ENCODE measurements around the gene TFCP2L1. TPM values are rescaled to one million over a fixed set of nuclear protein-coding genes. Genes with fewer than 3 reads are reported as not detected.

The TFCP2L1 gene
- total RNA-seq, 2 experiments from 2014 or later = 0.17 to 0.30 TPM

DNA sequence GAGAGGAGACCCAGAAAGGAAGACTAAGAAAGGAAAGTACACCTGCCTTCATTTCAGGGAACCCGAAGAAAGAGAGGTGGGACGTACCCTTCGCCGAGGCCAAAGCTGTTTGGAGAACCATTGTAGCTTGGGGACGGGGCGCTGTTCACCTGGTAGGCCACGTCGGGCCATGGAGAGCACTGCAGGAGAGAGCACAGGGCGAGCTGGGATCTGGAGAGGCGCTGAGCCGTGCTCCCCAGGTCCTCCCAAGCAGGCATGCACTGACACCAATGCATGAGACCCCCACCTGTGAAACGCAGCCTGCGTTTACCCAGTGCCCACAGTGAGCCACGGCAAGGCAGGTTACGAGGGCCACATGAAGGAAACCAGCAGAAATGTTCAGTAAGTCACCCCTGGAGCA is 45.5 kb downstream of the TFCP2L1 start:
- Histone ChIP-seq H3K27me3 (ENCODE audit: control insufficient read depth in 1 of 2, insufficient read depth in 2 of 2, low read length in 2 of 2) (peaks cover 0 to 2% of the 10 kb centered on the region in 2 experiments), H3K4me1 (ENCODE audit: insufficient read depth, low read length) (no peaks in the 10 kb centered on the region), H3K27ac (ENCODE audit: low read depth in 1 of 2, low read length in 2 of 2) (no peak overlapping the region), H3K36me3 (ENCODE audit: insufficient read depth, low read length) (no peaks in the 10 kb centered on the region), H3K4me3 (ENCODE audit: low read length) (no peak overlapping the region), H3K9me3 (ENCODE audit: control insufficient read depth in 1 of 2, insufficient read depth in 1 of 2, low read length in 2 of 2) (peaks cover 0 to 13% of the 10 kb centered on the region in 2 experiments)
- ChIA-PET POLR2A (no interaction called here), CTCF (no interaction called here)
- Mint-ChIP-seq H3K4me1 (ENCODE audit: low read depth) (no peaks in the 10 kb centered on the region), H3K27ac (no peak overlapping the region), H3K9me3 (no peaks in the 10 kb centered on the region), H3K4me3 (no peak overlapping the region), H3K27me3 (no peaks in the 10 kb centered on the region), H3K36me3 (ENCODE audit: low read depth) (no peaks in the 10 kb centered on the region)
- TF ChIP-seq, protein P1, sequence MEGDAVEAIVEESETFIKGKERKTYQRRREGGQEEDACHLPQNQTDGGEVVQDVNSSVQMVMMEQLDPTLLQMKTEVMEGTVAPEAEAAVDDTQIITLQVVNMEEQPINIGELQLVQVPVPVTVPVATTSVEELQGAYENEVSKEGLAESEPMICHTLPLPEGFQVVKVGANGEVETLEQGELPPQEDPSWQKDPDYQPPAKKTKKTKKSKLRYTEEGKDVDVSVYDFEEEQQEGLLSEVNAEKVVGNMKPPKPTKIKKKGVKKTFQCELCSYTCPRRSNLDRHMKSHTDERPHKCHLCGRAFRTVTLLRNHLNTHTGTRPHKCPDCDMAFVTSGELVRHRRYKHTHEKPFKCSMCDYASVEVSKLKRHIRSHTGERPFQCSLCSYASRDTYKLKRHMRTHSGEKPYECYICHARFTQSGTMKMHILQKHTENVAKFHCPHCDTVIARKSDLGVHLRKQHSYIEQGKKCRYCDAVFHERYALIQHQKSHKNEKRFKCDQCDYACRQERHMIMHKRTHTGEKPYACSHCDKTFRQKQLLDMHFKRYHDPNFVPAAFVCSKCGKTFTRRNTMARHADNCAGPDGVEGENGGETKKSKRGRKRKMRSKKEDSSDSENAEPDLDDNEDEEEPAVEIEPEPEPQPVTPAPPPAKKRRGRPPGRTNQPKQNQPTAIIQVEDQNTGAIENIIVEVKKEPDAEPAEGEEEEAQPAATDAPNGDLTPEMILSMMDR (IDR thresholded peaks at IDR 0.05) = no peak
- DNase-seq (no peak), ATAC-seq (ENCODE audit: poor library complexity) (no peak)
- intact Hi-C loops (cut with DNase I, micrococcal nuclease) = no loop called here

DNA sequence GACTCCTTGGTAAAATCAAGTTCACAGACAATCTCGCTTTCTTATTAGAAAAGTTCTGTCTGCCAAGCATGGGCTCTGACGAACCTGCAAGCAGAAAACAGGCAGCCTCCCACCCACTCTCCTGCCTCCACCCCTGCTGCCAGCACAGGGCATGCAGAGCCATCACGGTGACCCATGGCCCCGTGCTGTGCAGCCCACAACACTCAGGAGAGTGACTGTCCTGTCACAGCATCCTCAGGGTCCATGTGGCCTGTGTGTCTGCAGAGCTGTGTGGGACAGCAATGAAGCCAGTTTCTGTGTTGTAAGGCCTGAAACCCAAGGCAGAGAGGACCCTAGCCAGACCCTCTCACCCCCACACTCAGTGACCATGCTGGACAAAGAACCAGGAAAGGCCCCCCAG is 46.2 kb downstream of the TFCP2L1 start:
- no peaks in the 10 kb centered on the region for H3K27me3 Mint-ChIP-seq
- intact Hi-C loops (cut with DNase I, micrococcal nuclease) = no loop called here
- ChIA-PET CTCF (no interaction called here), POLR2A (no interaction called here)
- Histone ChIP-seq H3K9me3 (ENCODE audit: control insufficient read depth in 1 of 2, insufficient read depth in 1 of 2, low read length in 2 of 2) (peaks cover 0 to 13% of the 10 kb centered on the region in 2 experiments), H3K4me3 (ENCODE audit: low read length) (no peak overlapping the region), H3K27ac (ENCODE audit: low read depth in 1 of 2, low read length in 2 of 2) (no peak overlapping the region), H3K36me3 (ENCODE audit: insufficient read depth, low read length) (no peaks in the 10 kb centered on the region), H3K27me3 (ENCODE audit: control insufficient read depth in 1 of 2, insufficient read depth in 2 of 2, low read length in 2 of 2) (peaks cover 0 to 2% of the 10 kb centered on the region in 2 experiments), H3K4me1 (ENCODE audit: insufficient read depth, low read length) (no peaks in the 10 kb centered on the region)
- no peak overlapping the region for H3K4me3 Mint-ChIP-seq
- ATAC-seq (ENCODE audit: poor library complexity) (no peak), DNase-seq (no peak)
- H3K27ac Mint-ChIP-seq = no peak overlapping the region
- H3K4me1 Mint-ChIP-seq (ENCODE audit: low read depth) = no peaks in the 10 kb centered on the region
- H3K36me3 Mint-ChIP-seq (ENCODE audit: low read depth) = no peaks in the 10 kb centered on the region
- no peaks in the 10 kb centered on the region for H3K9me3 Mint-ChIP-seq
- TF ChIP-seq, protein P1 (IDR thresholded peaks at IDR 0.05) = no peak

DNA sequence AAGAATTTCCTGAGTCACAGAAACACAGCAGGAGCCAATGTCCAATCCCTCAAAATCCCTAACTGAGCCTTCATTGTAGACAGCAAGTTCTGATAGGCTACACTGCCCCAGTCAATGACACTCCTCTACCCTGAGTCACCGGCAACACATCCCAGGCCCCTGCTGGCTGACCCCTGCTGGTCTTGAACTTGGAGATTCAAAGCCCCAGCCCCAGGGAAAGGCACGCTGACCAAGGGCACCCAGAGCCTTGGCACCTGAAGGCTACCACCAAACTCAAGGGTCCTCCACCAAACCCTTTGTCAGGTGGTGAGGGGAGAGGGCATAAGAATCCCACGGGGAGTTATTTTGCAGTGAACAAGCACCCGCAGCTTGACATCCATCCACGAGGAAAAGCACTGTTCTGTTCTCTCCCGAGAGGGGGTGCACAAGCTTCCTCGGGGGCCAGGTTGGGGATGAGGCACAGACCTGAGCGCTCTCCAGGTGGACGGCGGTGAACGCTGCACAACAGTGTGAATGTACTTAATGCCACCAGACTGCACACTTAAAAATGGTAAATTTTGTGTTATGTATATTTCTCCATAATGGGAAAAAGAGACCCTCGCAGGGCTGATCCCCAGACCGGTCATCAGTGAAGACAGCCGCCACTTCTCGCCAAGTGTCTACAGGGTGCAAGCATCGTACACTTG is 46.9 kb downstream of the TFCP2L1 start:
- TF ChIP-seq, protein P1 (IDR thresholded peaks at IDR 0.05) = no peak
- intact Hi-C loops (cut with DNase I, micrococcal nuclease) = no loop called here
- Histone ChIP-seq H3K36me3 (ENCODE audit: insufficient read depth, low read length) (no peaks in the 10 kb centered on the region), H3K9me3 (ENCODE audit: control insufficient read depth in 1 of 2, insufficient read depth in 1 of 2, low read length in 2 of 2) (peaks cover 0 to 13% of the 10 kb centered on the region in 2 experiments), H3K4me3 (ENCODE audit: low read length) (no peak overlapping the region), H3K27me3 (ENCODE audit: control insufficient read depth in 1 of 2, insufficient read depth in 2 of 2, low read length in 2 of 2) (peaks cover 0 to 2% of the 10 kb centered on the region in 2 experiments), H3K27ac (ENCODE audit: low read depth in 1 of 2, low read length in 2 of 2) (no peak overlapping the region), H3K4me1 (ENCODE audit: insufficient read depth, low read length) (no peaks in the 10 kb centered on the region)
- Mint-ChIP-seq H3K4me3 (no peak overlapping the region), H3K27ac (no peak overlapping the region), H3K27me3 (no peaks in the 10 kb centered on the region), H3K4me1 (ENCODE audit: low read depth) (no peaks in the 10 kb centered on the region), H3K36me3 (ENCODE audit: low read depth) (no peaks in the 10 kb centered on the region), H3K9me3 (no peaks in the 10 kb centered on the region)
- DNase-seq (no peak), ATAC-seq (ENCODE audit: poor library complexity) (no peak)
- ChIA-PET POLR2A (no interaction called here), CTCF (no interaction called here)
